ENCODE results near the gene C2CD2.
A peak's percentile ranks its signal among the peaks of the same experiment; 100 is the strongest.
"Not testable (repeated sequence)": the region's sequence is repeated elsewhere in the genome, so short reads cannot be mapped to it uniquely, and the experiment has no call there.

Gene C2CD2

GRCh38 chr21:41952568-41953248 lies 1.1 kb downstream of the C2CD2 start:
- DNase-seq (ENCODE audit: low read depth) = no peak
- TF ChIP-seq, protein P1, sequence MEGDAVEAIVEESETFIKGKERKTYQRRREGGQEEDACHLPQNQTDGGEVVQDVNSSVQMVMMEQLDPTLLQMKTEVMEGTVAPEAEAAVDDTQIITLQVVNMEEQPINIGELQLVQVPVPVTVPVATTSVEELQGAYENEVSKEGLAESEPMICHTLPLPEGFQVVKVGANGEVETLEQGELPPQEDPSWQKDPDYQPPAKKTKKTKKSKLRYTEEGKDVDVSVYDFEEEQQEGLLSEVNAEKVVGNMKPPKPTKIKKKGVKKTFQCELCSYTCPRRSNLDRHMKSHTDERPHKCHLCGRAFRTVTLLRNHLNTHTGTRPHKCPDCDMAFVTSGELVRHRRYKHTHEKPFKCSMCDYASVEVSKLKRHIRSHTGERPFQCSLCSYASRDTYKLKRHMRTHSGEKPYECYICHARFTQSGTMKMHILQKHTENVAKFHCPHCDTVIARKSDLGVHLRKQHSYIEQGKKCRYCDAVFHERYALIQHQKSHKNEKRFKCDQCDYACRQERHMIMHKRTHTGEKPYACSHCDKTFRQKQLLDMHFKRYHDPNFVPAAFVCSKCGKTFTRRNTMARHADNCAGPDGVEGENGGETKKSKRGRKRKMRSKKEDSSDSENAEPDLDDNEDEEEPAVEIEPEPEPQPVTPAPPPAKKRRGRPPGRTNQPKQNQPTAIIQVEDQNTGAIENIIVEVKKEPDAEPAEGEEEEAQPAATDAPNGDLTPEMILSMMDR (IDR thresholded peaks at IDR 0.05; ENCODE audit: low read length, missing control alignments) = no peak
- H3K4me3 ChIP-seq (replicated peaks; ENCODE audit: low read depth, low read length) = peak overlapping the region; percentile 62

GRCh38 chr21:41951876-41952567 lies 1.8 kb downstream of the C2CD2 start:
- no peak for DNase-seq (ENCODE audit: low read depth)
- TF ChIP-seq, protein P1 (IDR thresholded peaks at IDR 0.05; ENCODE audit: low read length, missing control alignments) = no peak
- H3K4me3 ChIP-seq (replicated peaks; ENCODE audit: low read depth, low read length) = peak overlapping the region; percentile 62

- DNase-seq (ENCODE audit: low read depth) = no peak
- TF ChIP-seq, protein P1 (IDR thresholded peaks at IDR 0.05; ENCODE audit: low read length, missing control alignments) = no peak
- H3K4me3 ChIP-seq (replicated peaks; ENCODE audit: low read depth, low read length) = no peak overlapping the region
Observed at GRCh38 chr21:41950941-41951351, 2.9 kb downstream of the C2CD2 start.

GRCh38 chr21:41949631-41950030 lies 4.2 kb downstream of the C2CD2 start:
- H3K4me3 ChIP-seq (replicated peaks; ENCODE audit: low read depth, low read length); DNase-seq (ENCODE audit: low read depth): not testable (repeated sequence)

DNA sequence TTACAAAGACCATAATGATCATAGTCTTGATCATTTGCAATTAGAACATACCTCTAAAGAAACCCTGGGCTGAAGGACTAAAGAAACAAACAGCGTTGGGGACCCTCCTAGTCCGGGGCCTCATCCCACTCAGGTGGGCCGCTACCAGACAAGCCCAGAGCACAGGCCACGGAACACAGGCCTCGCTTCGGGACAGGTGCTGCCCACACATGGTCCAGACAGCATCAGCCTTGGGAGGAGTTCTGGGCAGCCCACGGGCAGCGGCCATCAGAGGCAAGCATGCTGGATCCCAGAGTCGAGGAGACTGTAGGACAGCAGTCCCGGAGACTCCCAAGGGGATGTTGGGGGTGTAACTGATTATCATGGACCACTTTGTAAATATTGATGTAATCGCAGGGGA lies 4.9 kb downstream of the C2CD2 start:
- TF ChIP-seq, protein P1 (IDR thresholded peaks at IDR 0.05; ENCODE audit: low read length, missing control alignments) = no peak
- DNase-seq (ENCODE audit: low read depth) = no peak
- no peak overlapping the region for H3K4me3 ChIP-seq (replicated peaks; ENCODE audit: low read depth, low read length)

DNA sequence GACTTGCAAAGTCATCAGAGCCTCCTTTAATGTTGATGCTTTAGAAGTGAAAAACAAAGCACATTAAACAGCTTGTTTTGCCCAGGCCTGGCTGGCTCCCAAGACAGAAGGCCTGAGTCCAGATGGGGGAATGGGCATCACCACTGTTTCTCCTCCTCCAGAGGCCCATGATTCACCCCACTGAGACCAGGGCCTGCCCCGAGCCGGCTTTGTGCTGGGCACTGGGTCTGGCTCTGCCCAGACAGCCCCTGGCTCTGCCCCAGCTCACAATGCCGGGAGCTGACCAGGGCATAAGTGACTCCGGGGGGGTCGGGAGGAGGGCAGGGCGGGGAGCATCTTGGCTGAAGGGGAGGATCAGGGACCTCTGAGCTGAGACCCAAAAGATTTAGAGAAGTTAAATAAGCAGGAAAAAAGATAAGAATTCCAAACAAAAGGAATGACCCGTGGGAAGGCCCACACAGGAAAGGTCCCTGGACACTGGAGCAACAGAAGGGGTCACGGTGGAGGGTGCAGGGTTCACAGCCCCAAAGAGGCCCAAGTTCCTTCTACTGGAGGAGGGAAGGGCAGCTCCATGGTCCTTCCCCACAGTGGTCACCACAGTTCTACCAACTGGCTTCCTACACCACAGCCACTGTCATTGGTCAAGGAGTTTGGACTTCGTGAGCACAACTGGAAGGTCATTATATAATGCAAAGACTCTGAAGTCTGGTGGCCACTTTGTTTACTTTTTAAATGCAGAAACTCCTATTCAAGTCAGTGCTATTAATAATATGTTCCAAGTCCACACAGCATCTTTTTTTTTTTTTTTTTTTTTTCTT lies 5.5 kb downstream of the C2CD2 start:
- H3K4me3 ChIP-seq (replicated peaks; ENCODE audit: low read depth, low read length) = no peak overlapping the region
- peak; percentile 50 for DNase-seq (ENCODE audit: low read depth)
- TF ChIP-seq, protein P1 (IDR thresholded peaks at IDR 0.05; ENCODE audit: low read length, missing control alignments) = no peak

DNA sequence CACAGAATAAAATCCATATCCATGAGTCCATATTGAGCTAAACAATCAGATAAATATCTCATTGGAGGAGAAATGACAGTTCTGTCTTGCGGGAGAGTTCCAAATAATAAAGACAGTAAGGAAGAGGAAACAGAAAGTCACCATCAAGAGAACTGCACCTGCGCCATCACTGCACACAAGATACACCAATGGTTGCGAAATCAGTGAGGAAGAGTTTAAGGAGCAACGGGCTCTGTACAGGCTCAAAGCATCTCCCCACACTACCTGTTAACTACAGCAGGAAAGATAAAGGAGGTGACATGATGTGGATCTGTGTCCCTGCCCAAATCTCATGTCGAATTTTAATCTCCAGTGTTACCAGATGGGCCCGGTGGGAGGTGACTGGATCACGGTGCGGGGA lies 7.8 kb downstream of the C2CD2 start:
- no peak overlapping the region for H3K4me3 ChIP-seq (replicated peaks; ENCODE audit: low read depth, low read length)
- TF ChIP-seq, protein P1 (IDR thresholded peaks at IDR 0.05; ENCODE audit: low read length, missing control alignments) = no peak
- no peak for DNase-seq (ENCODE audit: low read depth)

All from fibroblast of pulmonary artery (primary cell).